CD14-positive monocyte (primary cell): ENCODE data around the gene KCNQ1OT1. TPM values are rescaled to one million over a fixed set of nuclear protein-coding genes. Genes with fewer than 3 reads are reported as not detected.

Source experiments
- DNase-seq, 3 donors: peaks; one replicate each; pipeline ENCODE4 v3.0.0-alpha.2; 2011 to 2022
- H2AFZ ChIP-seq: 2 replicates; pipeline ENCODE4 v1.6.0; 2012; ENCODE audit warnings: mild to moderate bottlenecking, low read depth, low read length, inconsistent platforms; ENCODE audit not compliant: insufficient read depth, poor library complexity, severe bottlenecking
- H3K27ac ChIP-seq, 2 donors: 1 replicate in 1 of 2; 2 replicates in 1 of 2; pipeline ENCODE4 v1.5.1; 2012 to 2013; ENCODE audit warnings: low read length in 2 of 2, control low read depth in 1 of 2, inconsistent platforms in 1 of 2, low read depth in 1 of 2, mild to moderate bottlenecking in 1 of 2
- H3K27me3 ChIP-seq, 2 donors: one replicate each; pipeline versions ENCODE4 v1.6.0 to v1.6.1; 2011 to 2013; ENCODE audit warnings: low read length in 2 of 2; ENCODE audit not compliant: control insufficient read depth in 2 of 2, insufficient read depth in 2 of 2
- H3K36me3 ChIP-seq, 2 donors: replicated peaks in 1 of 2; 1 replicate in 1 of 2; 2 replicates in 1 of 2; pipeline versions ENCODE4 v1.5.1 to v1.6.1; 2012 to 2013; ENCODE audit warnings: low read length in 2 of 2, control low read depth in 1 of 2, inconsistent platforms in 1 of 2, mild to moderate bottlenecking in 1 of 2; ENCODE audit not compliant: insufficient read depth in 2 of 2, control insufficient read depth in 1 of 2
- H3K4me1 ChIP-seq, 2 donors: 1 replicate in 1 of 2; 2 replicates in 1 of 2; pipeline versions ENCODE4 v1.5.1 to v1.6.1; 2012 to 2013; ENCODE audit warnings: low read length in 2 of 2, control low read depth in 1 of 2, inconsistent platforms in 1 of 2, mild to moderate bottlenecking in 1 of 2, moderate library complexity in 1 of 2; ENCODE audit not compliant: insufficient read depth in 2 of 2, control insufficient read depth in 1 of 2
- H3K4me2 ChIP-seq: replicated peaks from 2 replicates; pipeline ENCODE3; 2012; ENCODE audit warnings: low read length, moderate library complexity, mild to moderate bottlenecking; ENCODE audit not compliant: poor library complexity, severe bottlenecking; ENCODE audit errors: extremely low read depth
- H3K4me3 ChIP-seq, 3 experiments: fragments of 200-600 bp in 1 of 3; sonication (generic) in 1 of 3; replicated peaks in 1 of 3; 1 replicate in 2 of 3; 2 replicates in 1 of 3; pipeline ENCODE4 v1.5.1; 2011 to 2013; ENCODE audit warnings: low read length in 3 of 3, mild to moderate bottlenecking in 3 of 3, control low read depth in 2 of 3, low read depth in 2 of 3, inconsistent platforms in 1 of 3, moderate library complexity in 1 of 3
- H3K79me2 ChIP-seq: 2 replicates; pipeline ENCODE4 v1.6.0; 2012; ENCODE audit warnings: mild to moderate bottlenecking, control low read depth, inconsistent platforms, low read length, moderate library complexity; ENCODE audit not compliant: insufficient read depth
- H3K9ac ChIP-seq: 2 replicates; pipeline ENCODE4 v1.6.0; 2017; ENCODE audit warnings: low read length, mild to moderate bottlenecking; ENCODE audit not compliant: insufficient read depth, poor library complexity, severe bottlenecking
- H3K9me3 ChIP-seq, 2 donors: replicated peaks in 1 of 2; 1 replicate in 1 of 2; 2 replicates in 1 of 2; pipeline versions ENCODE4 v1.5.1 to v1.6.1; 2012 to 2013; ENCODE audit warnings: low read length in 2 of 2, control low read depth in 1 of 2; ENCODE audit not compliant: control insufficient read depth in 1 of 2, insufficient read depth in 1 of 2
- H4K20me1 ChIP-seq: 2 replicates; pipeline ENCODE4 v1.6.0; 2012; ENCODE audit warnings: mild to moderate bottlenecking, low read length, control low read depth, moderate library complexity; ENCODE audit not compliant: insufficient read depth
- H3K27ac Mint-ChIP-seq, 7 donors: one replicate each; pipeline ENCODE4 v1.8.0; 2020; ENCODE audit warnings: mild to moderate bottlenecking in 7 of 7, mixed read lengths in 7 of 7, moderate library complexity in 6 of 7, inconsistent platforms in 2 of 7
- H3K27me3 Mint-ChIP-seq, 3 donors: one replicate each; pipeline ENCODE4 v1.8.0; 2021 to 2022; ENCODE audit warnings: low read depth in 3 of 3, mild to moderate bottlenecking in 3 of 3, mixed read lengths in 3 of 3, moderate library complexity in 3 of 3, inconsistent platforms in 1 of 3
- H3K36me3 Mint-ChIP-seq, 2 donors: one replicate each; pipeline ENCODE4 v1.8.0; 2020; ENCODE audit warnings: mixed read lengths in 2 of 2, inconsistent platforms in 1 of 2, mild to moderate bottlenecking in 1 of 2
- H3K4me1 Mint-ChIP-seq: one replicate; pipeline ENCODE4 v1.8.0; 2020; ENCODE audit warnings: mild to moderate bottlenecking, mixed read lengths
- H3K4me3 Mint-ChIP-seq, 2 donors: one replicate each; pipeline ENCODE4 v1.8.0; 2020; ENCODE audit warnings: mild to moderate bottlenecking in 2 of 2, mixed read lengths in 2 of 2, moderate library complexity in 1 of 2
- H3K9me3 Mint-ChIP-seq, 7 donors: one replicate each; pipeline ENCODE4 v1.8.0; 2020 to 2022; ENCODE audit warnings: mixed read lengths in 7 of 7, mild to moderate bottlenecking in 6 of 7, moderate library complexity in 6 of 7, inconsistent platforms in 2 of 7
- WGBS: methylation state at CpG from one replicate; pipeline ENCODE4 v1.1.5; 2013; ENCODE audit warnings: missing lambda C conversion rate; ENCODE audit not compliant: insufficient coverage; 5-methylcytosine and 5-hydroxymethylcytosine counted together
- intact Hi-C, 2 donors: fragments of 100-400 bp; cut with micrococcal nuclease; formaldehyde crosslinking; loops; one replicate each; pipeline versions ENCODE4 v1.15.0 to v1.15.1; 2023
- polyA plus RNA-seq, 3 donors: library from polyadenylated mRNA; depleted of rRNA in 1 of 3; unstranded in 2 of 3; stranded (reverse) in 1 of 3; fragments of 300-500 nt in 2 of 3; fragments of >200 nt in 1 of 3; fragmentation: Illumina TruSeq in 2 of 3; gene quantifications; 1 replicate in 2 of 3; 2 replicates in 1 of 3; pipeline ENCODE4 v1.2.3, GENCODE V29; 2012 to 2021
- TF ChIP-seq, protein P1 (sequence below): fragments of 200-600 bp; IDR thresholded peaks from one replicate; pipeline ENCODE4 v1.8.0; 2022; ENCODE audit warnings: antibody characterized with exemption, mild to moderate bottlenecking

The KCNQ1OT1 gene
- polyA plus RNA-seq, 3 donors = 0.01 to 0.04 (median 0.03) TPM

- Mint-ChIP-seq H3K27ac (peak overlapping the region in 2 of 7 donors; percentile 22 to 32), H3K36me3 (peaks cover 18 to 21% of the 10 kb centered on the region in 2 donors), H3K4me1 (peaks cover 27% of the 10 kb centered on the region), H3K4me3 (no peak overlapping the region), H3K9me3 (peaks cover 0 to 4% (median 0%) of the 10 kb centered on the region in 7 donors), H3K27me3 (peaks cover 0 to 2% (median 1%) of the 10 kb centered on the region in 3 donors)
- Histone ChIP-seq H2AFZ (no peak overlapping the region), H3K27ac (no peak overlapping the region), H3K79me2 (no peaks in the 10 kb centered on the region), H3K4me1 (peaks cover 23 to 36% of the 10 kb centered on the region in 2 donors), H3K9me3 (no peaks in the 10 kb centered on the region), H4K20me1 (peaks cover 91% of the 10 kb centered on the region), H3K4me3 (no peak overlapping the region), H3K27me3 (no peaks in the 10 kb centered on the region), H3K4me2 (no peak overlapping the region), H3K36me3 (peaks cover 0 to 7% of the 10 kb centered on the region in 2 donors), H3K9ac (no peak overlapping the region)
- intact Hi-C loops = no loop called here
- TF ChIP-seq, protein P1, sequence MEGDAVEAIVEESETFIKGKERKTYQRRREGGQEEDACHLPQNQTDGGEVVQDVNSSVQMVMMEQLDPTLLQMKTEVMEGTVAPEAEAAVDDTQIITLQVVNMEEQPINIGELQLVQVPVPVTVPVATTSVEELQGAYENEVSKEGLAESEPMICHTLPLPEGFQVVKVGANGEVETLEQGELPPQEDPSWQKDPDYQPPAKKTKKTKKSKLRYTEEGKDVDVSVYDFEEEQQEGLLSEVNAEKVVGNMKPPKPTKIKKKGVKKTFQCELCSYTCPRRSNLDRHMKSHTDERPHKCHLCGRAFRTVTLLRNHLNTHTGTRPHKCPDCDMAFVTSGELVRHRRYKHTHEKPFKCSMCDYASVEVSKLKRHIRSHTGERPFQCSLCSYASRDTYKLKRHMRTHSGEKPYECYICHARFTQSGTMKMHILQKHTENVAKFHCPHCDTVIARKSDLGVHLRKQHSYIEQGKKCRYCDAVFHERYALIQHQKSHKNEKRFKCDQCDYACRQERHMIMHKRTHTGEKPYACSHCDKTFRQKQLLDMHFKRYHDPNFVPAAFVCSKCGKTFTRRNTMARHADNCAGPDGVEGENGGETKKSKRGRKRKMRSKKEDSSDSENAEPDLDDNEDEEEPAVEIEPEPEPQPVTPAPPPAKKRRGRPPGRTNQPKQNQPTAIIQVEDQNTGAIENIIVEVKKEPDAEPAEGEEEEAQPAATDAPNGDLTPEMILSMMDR = no peak
- 98% methylated on average over 7 of the region's 14 CpGs for WGBS
- DNase-seq = peak in 1 of 3 donors; percentile 22
These were observed 135.7 kb downstream of the KCNQ1OT1 start for GRCh38 chr11:2564008-2564530.

DNA sequence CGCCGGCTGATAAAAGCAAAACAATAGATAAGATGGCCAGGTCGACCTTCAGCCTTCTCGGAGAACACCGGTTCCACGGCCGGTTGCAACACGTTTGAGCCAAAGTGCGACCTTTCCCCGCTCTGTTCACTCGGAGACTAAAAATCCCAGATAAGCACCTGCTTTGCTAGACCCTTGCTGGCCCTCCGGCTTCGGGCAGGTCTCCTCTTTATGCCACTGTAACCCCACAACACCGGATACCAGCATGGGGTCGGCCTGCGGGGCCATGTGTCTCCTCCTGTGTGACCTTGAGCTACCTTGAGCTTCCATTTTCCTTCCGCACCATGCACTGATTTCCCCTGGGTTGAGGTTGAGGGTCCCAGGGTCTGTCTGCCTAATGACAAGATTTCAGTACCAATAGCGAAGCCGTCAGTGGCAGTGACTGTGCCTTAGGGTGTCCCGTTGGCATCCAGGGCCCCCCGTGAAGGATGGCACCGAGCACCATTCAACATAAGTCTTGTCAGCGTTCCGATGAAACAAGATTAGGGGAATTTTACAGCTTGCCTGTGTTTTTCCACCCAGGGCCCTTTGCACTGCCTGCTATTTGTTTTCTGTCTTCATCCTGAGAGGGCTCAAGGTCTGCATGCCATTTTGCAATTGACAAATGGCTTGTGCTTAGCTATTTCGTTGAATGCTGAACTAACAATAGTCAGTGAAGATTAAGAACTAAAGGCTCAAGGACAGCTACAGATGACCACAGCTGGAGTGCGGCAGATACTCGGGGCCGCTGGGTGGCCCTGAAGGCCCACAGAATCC is 136.4 kb downstream of the KCNQ1OT1 start:
- peaks cover 0 to 2% (median 1%) of the 10 kb centered on the region in 3 donors for H3K27me3 Mint-ChIP-seq
- H3K4me3 ChIP-seq = no peak overlapping the region
- TF ChIP-seq, protein P1 = no peak
- H4K20me1 ChIP-seq = peaks cover 93% of the 10 kb centered on the region
- H3K36me3 Mint-ChIP-seq = peaks cover 13 to 20% of the 10 kb centered on the region in 2 donors
- H3K9me3 ChIP-seq = no peaks in the 10 kb centered on the region
- H2AFZ ChIP-seq = no peak overlapping the region
- H3K4me1 ChIP-seq = peaks cover 23 to 42% of the 10 kb centered on the region in 2 donors
- DNase-seq = no peak
- peaks cover 30% of the 10 kb centered on the region for H3K4me1 Mint-ChIP-seq
- WGBS = 97% methylated on average over 27 of the region's 28 CpGs
- no peak overlapping the region for H3K27ac ChIP-seq
- H3K9ac ChIP-seq = no peak overlapping the region
- H3K4me2 ChIP-seq = no peak overlapping the region
- H3K9me3 Mint-ChIP-seq = peaks cover 0 to 4% (median 0%) of the 10 kb centered on the region in 7 donors
- intact Hi-C loops = no loop called here
- no peaks in the 10 kb centered on the region for H3K27me3 ChIP-seq
- H3K27ac Mint-ChIP-seq = no peak overlapping the region
- H3K4me3 Mint-ChIP-seq = no peak overlapping the region
- H3K79me2 ChIP-seq = peaks cover 2% of the 10 kb centered on the region
- H3K36me3 ChIP-seq = peaks cover 0 to 7% of the 10 kb centered on the region in 2 donors
